SK-N-SH (cell line): ENCODE results near the gene DGKH. TPM values are rescaled to one million over a fixed set of nuclear protein-coding genes. Genes with fewer than 3 reads are reported as not detected.

Experiments
- CTCF ChIA-PET: fragments of 300-600, 350-600 bp; formaldehyde crosslinking; extraction: SDS; loops from one replicate; lab custom pipeline; 2021; lab: Yijun Ruan, JAX
- POLR2A ChIA-PET: fragments of 350-600 bp; sonication (Branson Sonifier 250); formaldehyde crosslinking; extraction: SDS; loops from one replicate; lab custom pipeline; 2020; ENCODE audit warnings: antibody characterized with exemption, inconsistent platforms; lab: Yijun Ruan, JAX
- DNase-seq: peaks from one replicate; pipeline ENCODE4 v3.0.0; 2012
- H2AFZ ChIP-seq: fragments of 200-600 bp; sonication (generic); 2 replicates; pipeline ENCODE4 v1.8.1; 2016; ENCODE audit warnings: antibody characterized with exemption, mild to moderate bottlenecking, low read depth
- H3F3A ChIP-seq: fragments of 200-600 bp; sonication (generic); replicated peaks from 2 replicates; pipeline ENCODE3; 2016; ENCODE audit warnings: antibody characterized with exemption, mild to moderate bottlenecking; ENCODE audit not compliant: insufficient read depth
- H3K27ac ChIP-seq, 2 experiments: fragments of 200-500 bp in 1 of 2; fragments of 200-600 bp in 1 of 2; sonication (Bioruptor generic) in 1 of 2; sonication (generic), shearing (Covaris generic) in 1 of 2; 2 replicates each; pipeline versions ENCODE4 v1.5.1 to v1.6.1; 2014 to 2016; ENCODE audit warnings: low read depth in 2 of 2, inconsistent platforms in 1 of 2, low read length in 1 of 2, mild to moderate bottlenecking in 1 of 2, mixed read lengths in 1 of 2
- H3K27me3 ChIP-seq: fragments of 200-600 bp; sonication (generic), shearing (Covaris generic); 2 replicates; pipeline ENCODE4 v1.6.1; 2016; ENCODE audit warnings: mixed run types; ENCODE audit not compliant: insufficient read depth
- H3K36me3 ChIP-seq, 2 experiments: fragments of 200-500 bp in 1 of 2; fragments of 200-600 bp in 1 of 2; sonication (Bioruptor generic) in 1 of 2; sonication (generic) in 1 of 2; replicated peaks in 1 of 2; 2 replicates each; pipeline versions ENCODE3 to v1.5.1; 2014 to 2016; ENCODE audit warnings: low read length in 1 of 2, mild to moderate bottlenecking in 1 of 2; ENCODE audit not compliant: insufficient read depth in 2 of 2, control insufficient read depth in 1 of 2
- H3K4me1 ChIP-seq, 2 experiments: fragments of 200-500 bp in 1 of 2; fragments of 200-600 bp in 1 of 2; sonication (Bioruptor generic) in 1 of 2; sonication (generic), shearing (Covaris generic) in 1 of 2; 2 replicates each; pipeline versions ENCODE4 v1.5.1 to v1.6.1; 2014 to 2016; ENCODE audit warnings: low read depth in 1 of 2, low read length in 1 of 2, mixed run types in 1 of 2; ENCODE audit not compliant: insufficient read depth in 2 of 2, control insufficient read depth in 1 of 2
- H3K4me2 ChIP-seq: fragments of 200-600 bp; sonication (generic), shearing (Covaris generic); 2 replicates; pipeline ENCODE4 v1.6.1; 2017; ENCODE audit warnings: mixed run types
- H3K4me3 ChIP-seq, 2 experiments: fragments of 200-500 bp in 1 of 2; fragments of 200-600 bp in 1 of 2; sonication (Bioruptor generic) in 1 of 2; sonication (generic), shearing (Covaris generic) in 1 of 2; 2 replicates each; pipeline versions ENCODE4 v1.5.1 to v1.8.1; 2014 to 2016; ENCODE audit warnings: low read depth in 2 of 2, inconsistent platforms in 1 of 2, low read length in 1 of 2, mild to moderate bottlenecking in 1 of 2, mixed read lengths in 1 of 2, moderate library complexity in 1 of 2
- H3K79me2 ChIP-seq: fragments of 200-600 bp; sonication (generic); 2 replicates; pipeline ENCODE4 v1.8.1; 2017; ENCODE audit warnings: mild to moderate bottlenecking; ENCODE audit not compliant: insufficient read depth
- H3K9ac ChIP-seq: fragments of 200-600 bp; sonication (generic); 2 replicates; pipeline ENCODE4 v1.6.1; 2017; ENCODE audit warnings: mixed run types
- H3K9me2 ChIP-seq: fragments of 200-600 bp; sonication (generic); 2 replicates; pipeline ENCODE4 v1.6.1; 2017; ENCODE audit warnings: mixed run types
- H3K9me3 ChIP-seq: fragments of 200-600 bp; sonication (generic); 2 replicates; pipeline ENCODE4 v1.6.1; 2017; ENCODE audit warnings: mixed run types, mild to moderate bottlenecking, moderate library complexity
- H4K20me1 ChIP-seq: fragments of 200-600 bp; sonication (generic); 2 replicates; pipeline ENCODE4 v1.6.1; 2017; ENCODE audit warnings: mild to moderate bottlenecking, mixed run types; ENCODE audit not compliant: insufficient read depth
- CHD2 ChIP-seq: fragments of 150-350 bp; IDR thresholded peaks from 2 replicates; pipeline ENCODE4 v1.6.1; 2018; ENCODE audit warnings: low read length; ENCODE audit not compliant: partially characterized antibody
- EZH2phosphoT487 ChIP-seq: fragments of 200-600 bp; sonication (generic); IDR thresholded peaks from 2 replicates; pipeline ENCODE4 v1.6.1; 2017; ENCODE audit warnings: low read depth, mixed run types, mild to moderate bottlenecking, antibody characterized with exemption, moderate library complexity, borderline replicate concordance
- FOSL2 ChIP-seq: IDR thresholded peaks from 2 replicates; pipeline ENCODE4 v1.4.0; 2012; ENCODE audit warnings: low read depth, mild to moderate bottlenecking, moderate library complexity, borderline replicate concordance
- FOXJ3 ChIP-seq: sonication (generic); formaldehyde crosslinking; IDR thresholded peaks from 2 replicates; pipeline ENCODE4 v1.5.1; 2020; ENCODE audit warnings: mild to moderate bottlenecking, missing genetic modification reagents
- FOXM1 ChIP-seq: IDR thresholded peaks from 2 replicates; pipeline ENCODE4 v1.4.0; 2012; ENCODE audit warnings: low read depth, mild to moderate bottlenecking
- GATA2 ChIP-seq: sonication (generic); formaldehyde crosslinking; IDR thresholded peaks from 2 replicates; pipeline ENCODE4 v1.5.0; 2020; ENCODE audit warnings: mild to moderate bottlenecking, missing genetic modification reagents
- JUND ChIP-seq: IDR thresholded peaks from 2 replicates; pipeline ENCODE4 v1.4.0; 2012
- MXI1 ChIP-seq: IDR thresholded peaks from 2 replicates; pipeline ENCODE4 v1.6.1; 2012; ENCODE audit warnings: mild to moderate bottlenecking, low read depth, low read length, improper control_type of control experiment
- NFIC ChIP-seq: IDR thresholded peaks from 2 replicates; pipeline ENCODE4 v1.4.0; 2012; ENCODE audit warnings: borderline replicate concordance
- NRF1 ChIP-seq: IDR thresholded peaks from 2 replicates; pipeline ENCODE4 v1.6.1; 2012; ENCODE audit warnings: low read depth, mild to moderate bottlenecking, low read length
- RXRA ChIP-seq: IDR thresholded peaks from 2 replicates; pipeline ENCODE4 v1.4.0; 2012; ENCODE audit warnings: low read depth, mild to moderate bottlenecking, borderline replicate concordance
- SIN3A ChIP-seq: IDR thresholded peaks from 2 replicates; pipeline ENCODE4 v1.6.1; 2012; ENCODE audit warnings: low read depth, mild to moderate bottlenecking, low read length, moderate library complexity, borderline replicate concordance
- SMC3 ChIP-seq: IDR thresholded peaks from 2 replicates; pipeline ENCODE4 v1.6.1; 2012; ENCODE audit warnings: low read depth, low read length, improper control_type of control experiment
- TAF1 ChIP-seq: IDR thresholded peaks from 2 replicates; pipeline ENCODE4 v1.6.1; 2012; ENCODE audit warnings: low read depth, mild to moderate bottlenecking, low read length, moderate library complexity, borderline replicate concordance
- YY1 ChIP-seq: IDR thresholded peaks from 2 replicates; pipeline ENCODE4 v1.4.0; 2012; ENCODE audit warnings: low read depth, mild to moderate bottlenecking
- WGBS: methylation state at CpG from one replicate; pipeline ENCODE4 v1.1.6; 2017; ENCODE audit warnings: low lambda C conversion rate; 5-methylcytosine and 5-hydroxymethylcytosine counted together
- polyA plus RNA-seq, 3 experiments: library from polyadenylated mRNA; depleted of rRNA; stranded (reverse); fragments of >200 nt; gene quantifications; 2 replicates each; pipeline ENCODE4 v1.2.3, GENCODE V29; 2012
- TF ChIP-seq, protein P1 (sequence below): IDR thresholded peaks from 2 replicates; pipeline ENCODE4 v1.4.0; 2012; ENCODE audit warnings: low read depth, borderline replicate concordance
- TF ChIP-seq, protein P2 (sequence below): IDR thresholded peaks from 2 replicates; pipeline ENCODE4 v1.6.1; 2012; ENCODE audit warnings: mild to moderate bottlenecking, low read depth, low read length, moderate library complexity
- TF ChIP-seq, protein P3 (sequence below): fragments of 200-600 bp; sonication (generic); IDR thresholded peaks from 2 replicates; pipeline ENCODE4 v1.6.1; 2017; ENCODE audit warnings: antibody characterized with exemption, mild to moderate bottlenecking, moderate library complexity

The DGKH gene
- polyA plus RNA-seq, 1 of the 3 experiments (the other 2 are of a cell fraction): 2.5 TPM

DNA sequence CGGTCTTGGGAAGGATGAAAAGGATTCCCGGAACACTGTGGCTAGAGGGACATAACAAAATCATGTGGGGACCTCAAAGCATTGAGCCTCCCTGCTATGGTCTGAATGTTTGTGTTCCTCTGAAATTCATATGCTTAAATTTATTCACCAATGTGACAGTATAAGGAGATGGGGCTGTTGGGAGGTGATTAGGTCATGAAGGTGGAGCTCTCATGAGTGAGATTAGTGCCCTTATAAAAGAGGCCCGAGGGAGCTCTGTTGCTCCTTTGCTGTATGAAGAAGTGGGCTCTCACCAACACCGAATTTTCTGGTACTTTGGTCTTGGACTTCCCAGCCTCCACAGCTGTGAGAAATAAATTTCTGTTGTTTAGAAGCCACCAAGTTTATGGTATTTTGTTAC is 26.1 kb upstream of the DGKH start:
- Histone ChIP-seq H3K4me3 (no peak overlapping the region), H2AFZ (no peak overlapping the region), H3K79me2 (no peaks in the 10 kb centered on the region), H3K36me3 (no peaks in the 10 kb centered on the region), H3K27ac (no peak overlapping the region), H3K4me2 (no peak overlapping the region), H3K9ac (no peak overlapping the region), H4K20me1 (no peaks in the 10 kb centered on the region), H3F3A (peaks cover 4% of the 10 kb centered on the region), H3K9me2 (no peaks in the 10 kb centered on the region; the same call in 1 of the 2 replicates), H3K4me1 (peaks cover 0 to 8% of the 10 kb centered on the region in 2 experiments; a peak in 1 of 4 replicates), H3K9me3 (no peaks in the 10 kb centered on the region), H3K27me3 (no peaks in the 10 kb centered on the region)
- POLR2A ChIA-PET: no interaction called here
- CTCF ChIA-PET: interaction anchor here (1.0 kb wide), 1 partner anchor 354 kb away, joined by 3 read pairs; no protein-coding TSS in a partner anchor
- TF ChIP-seq NRF1: no peak
- TF ChIP-seq MXI1: no peak
- TF ChIP-seq SMC3: no peak
- 70% methylated on average over 4 of the region's 4 CpGs for WGBS
- DNase-seq: no peak

DNA sequence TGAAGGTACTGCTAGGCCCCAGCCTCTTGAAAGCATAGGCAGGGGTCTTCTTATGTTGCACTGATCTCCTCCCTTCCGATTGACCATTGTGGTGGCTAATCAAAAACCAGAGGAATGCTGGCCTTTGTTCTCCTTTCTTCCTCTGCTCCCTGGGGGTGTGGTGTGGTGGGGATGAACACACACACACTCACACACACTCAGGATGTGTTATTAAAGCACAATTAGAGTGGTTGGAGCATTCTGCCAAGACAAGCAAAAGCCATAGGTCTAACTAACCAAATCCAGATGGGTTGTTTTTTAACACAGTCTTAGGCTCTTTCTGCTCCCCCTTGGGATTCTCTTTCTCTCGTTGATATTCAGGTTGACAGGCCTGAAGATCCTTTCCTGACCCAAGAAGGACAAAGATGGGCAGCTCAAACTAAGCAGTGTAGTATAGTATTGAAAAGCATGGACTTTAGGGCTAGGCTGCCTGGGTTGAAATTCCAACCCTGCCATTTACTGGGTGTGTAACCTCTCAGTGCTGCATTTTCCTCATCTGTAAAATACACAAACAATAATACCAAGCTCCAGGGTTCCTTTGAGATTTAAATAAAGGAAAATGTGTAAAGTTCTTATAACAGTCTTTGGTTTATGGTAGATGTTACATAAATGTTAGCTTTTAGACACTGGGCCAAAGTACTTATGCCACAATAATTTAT is 25.5 kb upstream of the DGKH start:
- ChIA-PET CTCF (interaction anchor here (1.0 kb wide), 1 partner anchor 354 kb away, joined by 3 read pairs; no protein-coding TSS in a partner anchor), POLR2A (no interaction called here)
- Histone ChIP-seq H3K27me3 (no peaks in the 10 kb centered on the region), H3K36me3 (no peaks in the 10 kb centered on the region), H2AFZ (no peak overlapping the region), H3K4me3 (no peak overlapping the region), H3F3A (peaks cover 4% of the 10 kb centered on the region), H3K4me1 (peaks cover 0 to 8% of the 10 kb centered on the region in 2 experiments; a peak in 1 of 4 replicates)
- TF ChIP-seq FOXJ3 (no peak), YY1 (no peak), FOXM1 (no peak), CHD2 (no peak), RXRA (no peak), GATA2 (no peak), JUND (no peak), EZH2phosphoT487 (no peak), SMC3 (no peak), TAF1 (no peak), FOSL2 (no peak), NFIC (no peak), SIN3A (no peak)
- TF ChIP-seq, protein P1, sequence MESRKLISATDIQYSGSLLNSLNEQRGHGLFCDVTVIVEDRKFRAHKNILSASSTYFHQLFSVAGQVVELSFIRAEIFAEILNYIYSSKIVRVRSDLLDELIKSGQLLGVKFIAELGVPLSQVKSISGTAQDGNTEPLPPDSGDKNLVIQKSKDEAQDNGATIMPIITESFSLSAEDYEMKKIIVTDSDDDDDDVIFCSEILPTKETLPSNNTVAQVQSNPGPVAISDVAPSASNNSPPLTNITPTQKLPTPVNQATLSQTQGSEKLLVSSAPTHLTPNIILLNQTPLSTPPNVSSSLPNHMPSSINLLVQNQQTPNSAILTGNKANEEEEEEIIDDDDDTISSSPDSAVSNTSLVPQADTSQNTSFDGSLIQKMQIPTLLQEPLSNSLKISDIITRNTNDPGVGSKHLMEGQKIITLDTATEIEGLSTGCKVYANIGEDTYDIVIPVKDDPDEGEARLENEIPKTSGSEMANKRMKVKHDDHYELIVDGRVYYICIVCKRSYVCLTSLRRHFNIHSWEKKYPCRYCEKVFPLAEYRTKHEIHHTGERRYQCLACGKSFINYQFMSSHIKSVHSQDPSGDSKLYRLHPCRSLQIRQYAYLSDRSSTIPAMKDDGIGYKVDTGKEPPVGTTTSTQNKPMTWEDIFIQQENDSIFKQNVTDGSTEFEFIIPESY: no peak
- TF ChIP-seq, protein P2, sequence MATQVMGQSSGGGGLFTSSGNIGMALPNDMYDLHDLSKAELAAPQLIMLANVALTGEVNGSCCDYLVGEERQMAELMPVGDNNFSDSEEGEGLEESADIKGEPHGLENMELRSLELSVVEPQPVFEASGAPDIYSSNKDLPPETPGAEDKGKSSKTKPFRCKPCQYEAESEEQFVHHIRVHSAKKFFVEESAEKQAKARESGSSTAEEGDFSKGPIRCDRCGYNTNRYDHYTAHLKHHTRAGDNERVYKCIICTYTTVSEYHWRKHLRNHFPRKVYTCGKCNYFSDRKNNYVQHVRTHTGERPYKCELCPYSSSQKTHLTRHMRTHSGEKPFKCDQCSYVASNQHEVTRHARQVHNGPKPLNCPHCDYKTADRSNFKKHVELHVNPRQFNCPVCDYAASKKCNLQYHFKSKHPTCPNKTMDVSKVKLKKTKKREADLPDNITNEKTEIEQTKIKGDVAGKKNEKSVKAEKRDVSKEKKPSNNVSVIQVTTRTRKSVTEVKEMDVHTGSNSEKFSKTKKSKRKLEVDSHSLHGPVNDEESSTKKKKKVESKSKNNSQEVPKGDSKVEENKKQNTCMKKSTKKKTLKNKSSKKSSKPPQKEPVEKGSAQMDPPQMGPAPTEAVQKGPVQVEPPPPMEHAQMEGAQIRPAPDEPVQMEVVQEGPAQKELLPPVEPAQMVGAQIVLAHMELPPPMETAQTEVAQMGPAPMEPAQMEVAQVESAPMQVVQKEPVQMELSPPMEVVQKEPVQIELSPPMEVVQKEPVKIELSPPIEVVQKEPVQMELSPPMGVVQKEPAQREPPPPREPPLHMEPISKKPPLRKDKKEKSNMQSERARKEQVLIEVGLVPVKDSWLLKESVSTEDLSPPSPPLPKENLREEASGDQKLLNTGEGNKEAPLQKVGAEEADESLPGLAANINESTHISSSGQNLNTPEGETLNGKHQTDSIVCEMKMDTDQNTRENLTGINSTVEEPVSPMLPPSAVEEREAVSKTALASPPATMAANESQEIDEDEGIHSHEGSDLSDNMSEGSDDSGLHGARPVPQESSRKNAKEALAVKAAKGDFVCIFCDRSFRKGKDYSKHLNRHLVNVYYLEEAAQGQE: no peak
- TF ChIP-seq, protein P3, sequence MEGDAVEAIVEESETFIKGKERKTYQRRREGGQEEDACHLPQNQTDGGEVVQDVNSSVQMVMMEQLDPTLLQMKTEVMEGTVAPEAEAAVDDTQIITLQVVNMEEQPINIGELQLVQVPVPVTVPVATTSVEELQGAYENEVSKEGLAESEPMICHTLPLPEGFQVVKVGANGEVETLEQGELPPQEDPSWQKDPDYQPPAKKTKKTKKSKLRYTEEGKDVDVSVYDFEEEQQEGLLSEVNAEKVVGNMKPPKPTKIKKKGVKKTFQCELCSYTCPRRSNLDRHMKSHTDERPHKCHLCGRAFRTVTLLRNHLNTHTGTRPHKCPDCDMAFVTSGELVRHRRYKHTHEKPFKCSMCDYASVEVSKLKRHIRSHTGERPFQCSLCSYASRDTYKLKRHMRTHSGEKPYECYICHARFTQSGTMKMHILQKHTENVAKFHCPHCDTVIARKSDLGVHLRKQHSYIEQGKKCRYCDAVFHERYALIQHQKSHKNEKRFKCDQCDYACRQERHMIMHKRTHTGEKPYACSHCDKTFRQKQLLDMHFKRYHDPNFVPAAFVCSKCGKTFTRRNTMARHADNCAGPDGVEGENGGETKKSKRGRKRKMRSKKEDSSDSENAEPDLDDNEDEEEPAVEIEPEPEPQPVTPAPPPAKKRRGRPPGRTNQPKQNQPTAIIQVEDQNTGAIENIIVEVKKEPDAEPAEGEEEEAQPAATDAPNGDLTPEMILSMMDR: no peak
- TF ChIP-seq, all 33 proteins: peak for 0
- H4K20me1 ChIP-seq: no peaks in the 10 kb centered on the region
- WGBS: 82% methylated on average over 2 of the region's 2 CpGs
- H3K9me2 ChIP-seq: no peaks in the 10 kb centered on the region; the same call in 1 of the 2 replicates
- no peak overlapping the region for H3K4me2 ChIP-seq
- no peak for DNase-seq
- no peaks in the 10 kb centered on the region for H3K9me3 ChIP-seq
- no peaks in the 10 kb centered on the region for H3K79me2 ChIP-seq
- H3K9ac ChIP-seq: no peak overlapping the region
- H3K27ac ChIP-seq: no peak overlapping the region
